Right lobe of liver (tissue), 4 donors: Measurements from ENCODE around the gene ELK3.

Source experiments
- CTCF ChIP-seq, 4 donors: fragments of 200-600 bp in 3 of 4; fragments of 450-650 bp in 1 of 4; IDR thresholded peaks; one replicate each; pipeline versions ENCODE4 v1.5.1 to v1.8.0; 2016 to 2022; ENCODE audit warnings: antibody characterized with exemption in 4 of 4, mild to moderate bottlenecking in 2 of 4
- POLR2A ChIP-seq: fragments of 450-650 bp; IDR thresholded peaks from one replicate; pipeline ENCODE4 v1.6.1; 2017; ENCODE audit warnings: antibody characterized with exemption, mild to moderate bottlenecking
- donor health status: DM: no; HTN: no; CAD: no.
- donor health status: DM: no; HTN: no; CAD: no.
- donor health status: DM: no; HTN: yes; CAD: no.

- TF ChIP-seq CTCF (IDR thresholded peaks at IDR 0.05) (no peak), POLR2A (no peak)
Measured at GRCh38 chr12:96301732-96302131, 107.6 kb downstream of the ELK3 start.
